OCI-LY7 (cell line): ENCODE results near the gene ABCC5.

Experiments
- CTCF ChIP-seq: fragments of 200-600 bp; sonication (generic); conservative IDR thresholded peaks from 2 replicates; pipeline ENCODE4 v1.5.1; 2014; ENCODE audit warnings: mild to moderate bottlenecking, antibody characterized with exemption, low read length, moderate library complexity, mixed read lengths
- EZH2phosphoT487 ChIP-seq: fragments of 200-600 bp; sonication (generic); IDR thresholded peaks from 2 replicates; pipeline ENCODE4 v1.6.1; 2018; ENCODE audit warnings: low read depth, borderline replicate concordance, mild to moderate bottlenecking, mixed run types, antibody characterized with exemption, low read length, moderate library complexity, mixed read lengths

GRCh38 chr3:184008161-184008560 is 9.5 kb downstream of the ABCC5 start:
- TF ChIP-seq CTCF (no peak), EZH2phosphoT487 (no peak)
